Left renal pelvis (tissue), 4 donors: Measurements from ENCODE around the gene UNC45B. TPM values are rescaled to one million over a fixed set of nuclear protein-coding genes. Genes with fewer than 3 reads are reported as not detected.
A peak's percentile ranks its signal among the peaks of the same experiment; 100 is the strongest.
"Not testable (repeated sequence)": the region's sequence is repeated elsewhere in the genome, so short reads cannot be mapped to it uniquely, and the experiment has no call there.

Source experiments
- DNase-seq, 4 donors: peaks; one replicate each; pipeline ENCODE4 v3.0.0-alpha.2; 2013; ENCODE audit warnings: low read depth in 4 of 4, low spot score in 3 of 4
- polyA plus RNA-seq, 4 donors: library from polyadenylated mRNA; unstranded; fragments of 120-200 nt; gene quantifications; one replicate each; pipeline ENCODE4 v1.2.1, GENCODE V29; 2013; ENCODE audit not compliant: insufficient read length in 4 of 4

Gene UNC45B
- polyA plus RNA-seq, result under 1 TPM; 0.04 to 0.27 (median 0.11) TPM

GRCh38 chr17:35147375-35147905, at the start of gene UNC45B:
Gene UNC45B (plus strand): TSS chr17:35147817. CDS start chr17:35148264, 447 bp downstream.
- no peak for DNase-seq

DNA sequence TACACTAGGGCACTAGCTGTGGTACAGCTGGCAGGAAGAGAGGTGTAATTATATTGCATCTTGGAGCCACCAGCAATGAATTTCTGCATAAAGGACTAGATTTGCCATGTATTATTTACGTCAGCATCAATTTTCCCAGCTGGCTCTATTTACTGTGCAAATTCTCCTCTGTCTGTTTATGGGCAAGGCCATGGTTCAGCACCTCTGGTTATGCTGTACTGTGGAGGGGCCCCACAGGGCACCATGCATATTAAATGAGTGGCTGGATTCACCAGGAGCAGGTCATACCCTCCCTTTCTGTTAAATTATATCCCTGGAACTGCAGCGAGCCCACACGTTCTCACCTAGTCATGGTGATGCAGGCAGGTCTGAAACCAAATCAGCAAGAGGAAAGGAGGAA, 47.7 kb upstream of the UNC45B start:
- no peak for DNase-seq

DNA sequence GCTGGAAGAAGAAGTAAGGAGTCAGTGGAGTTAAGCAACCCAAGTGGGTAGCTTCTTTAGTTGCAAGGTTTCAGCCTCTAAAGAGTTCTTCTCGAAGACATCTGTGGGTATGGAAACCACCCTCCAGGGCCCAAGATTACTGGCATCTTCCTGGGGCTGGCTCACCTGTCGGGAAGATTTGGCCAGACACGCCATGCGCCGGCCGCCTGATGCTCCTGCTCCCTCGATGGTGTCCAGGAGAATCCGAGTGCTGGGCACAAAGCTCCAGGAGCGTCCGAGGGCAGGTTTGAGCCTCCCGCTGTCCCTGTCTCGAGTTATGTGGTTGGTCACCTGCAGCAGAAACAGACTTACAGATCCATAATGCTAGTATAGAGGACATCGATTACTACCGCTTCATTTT, 46.6 kb upstream of the UNC45B start:
- no peak for DNase-seq

- no peak for DNase-seq
Measured at GRCh38 chr17:35101725-35102124, 45.9 kb upstream of the UNC45B start.

DNA sequence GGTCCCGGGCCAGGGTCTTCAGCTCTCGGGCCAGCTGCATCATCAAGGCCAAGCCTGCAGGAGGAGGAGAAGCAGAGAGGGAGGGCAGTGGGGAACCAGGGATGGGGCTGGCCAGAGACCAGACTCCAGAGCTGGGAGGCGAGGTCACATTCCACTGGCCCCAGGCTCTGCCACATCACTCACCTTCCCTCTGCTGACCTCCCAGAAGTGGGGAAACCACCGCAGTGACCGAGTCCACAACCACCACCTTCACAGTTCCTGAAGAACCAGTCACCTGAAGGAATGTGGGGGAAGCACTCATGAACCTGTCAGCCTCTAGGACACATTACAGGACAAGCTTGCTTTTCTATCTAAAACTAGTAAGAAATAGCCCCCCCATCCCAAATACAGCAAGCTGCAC, 44.3 kb upstream of the UNC45B start:
- no peak for DNase-seq

DNA sequence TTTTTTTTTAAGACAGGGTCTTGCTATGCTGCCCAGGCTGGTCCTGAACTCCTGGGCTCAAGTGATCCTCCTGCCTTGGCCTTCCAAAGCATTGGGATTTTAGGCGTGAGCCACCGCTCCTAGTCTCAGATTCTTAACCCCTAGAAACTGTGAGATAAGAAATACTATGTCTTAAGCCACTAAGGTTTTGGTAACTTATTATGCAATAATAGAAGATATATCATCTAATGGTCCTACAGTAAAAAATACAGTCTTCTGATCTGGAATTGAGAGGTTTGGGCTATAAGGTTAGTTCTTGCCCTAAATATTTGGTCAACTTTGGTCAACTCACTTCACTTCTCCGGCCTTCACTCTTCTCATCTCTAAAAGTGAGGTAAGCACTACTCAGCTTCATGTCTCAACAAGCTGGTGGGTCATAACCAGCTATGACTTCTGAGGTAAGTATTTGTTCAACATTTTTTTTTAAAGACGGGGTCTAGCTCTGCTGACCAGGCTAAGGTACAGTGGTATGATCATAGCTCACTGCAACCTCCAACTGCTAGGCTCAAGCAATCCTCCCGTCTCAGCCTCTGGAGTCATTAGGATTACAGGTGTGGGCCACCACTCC, 42.7 kb upstream of the UNC45B start:
- no peak for DNase-seq

GRCh38 chr17:35110791-35111190, 36.8 kb upstream of the UNC45B start:
- DNase-seq, result not testable (repeated sequence)

GRCh38 chr17:35116845-35117244, 30.8 kb upstream of the UNC45B start:
- DNase-seq, result no peak

GRCh38 chr17:35117984-35118383, 29.6 kb upstream of the UNC45B start:
- no peak for DNase-seq

- DNase-seq, result peak; percentile 41 to 63 (median 53)
Measured at GRCh38 chr17:35119370-35120165, 28.0 kb upstream of the UNC45B start, which contains the start of gene RAD51D. Gene RAD51D (minus strand): TSS chr17:35119860. CDS start chr17:35119613, 247 bp downstream.

DNA sequence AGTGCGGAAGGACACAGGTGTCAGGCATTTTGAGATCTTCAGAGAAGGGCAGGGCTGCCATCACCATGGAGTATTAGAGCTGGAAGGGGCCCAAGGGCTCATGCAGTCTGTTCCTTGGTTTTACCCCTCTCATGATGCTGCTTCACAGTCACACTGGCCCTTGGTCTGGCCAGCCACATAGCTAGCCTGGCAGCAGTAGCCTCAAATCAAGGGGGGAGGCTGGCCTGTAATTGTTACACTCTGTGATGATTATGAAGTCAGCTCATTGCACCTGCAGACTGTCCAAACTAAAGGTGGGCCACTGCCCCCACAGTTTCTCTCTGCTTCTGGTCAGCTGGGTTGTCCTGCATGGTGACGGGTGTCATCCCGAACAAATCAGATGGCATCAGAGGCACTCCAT, 26.3 kb upstream of the UNC45B start, which contains the start of gene FNDC8:
Gene FNDC8 (plus strand): TSS at position 301 of the 400 bp plus-strand sequence. CDS start 79 bp downstream, at position 380.
- no peak for DNase-seq

DNA sequence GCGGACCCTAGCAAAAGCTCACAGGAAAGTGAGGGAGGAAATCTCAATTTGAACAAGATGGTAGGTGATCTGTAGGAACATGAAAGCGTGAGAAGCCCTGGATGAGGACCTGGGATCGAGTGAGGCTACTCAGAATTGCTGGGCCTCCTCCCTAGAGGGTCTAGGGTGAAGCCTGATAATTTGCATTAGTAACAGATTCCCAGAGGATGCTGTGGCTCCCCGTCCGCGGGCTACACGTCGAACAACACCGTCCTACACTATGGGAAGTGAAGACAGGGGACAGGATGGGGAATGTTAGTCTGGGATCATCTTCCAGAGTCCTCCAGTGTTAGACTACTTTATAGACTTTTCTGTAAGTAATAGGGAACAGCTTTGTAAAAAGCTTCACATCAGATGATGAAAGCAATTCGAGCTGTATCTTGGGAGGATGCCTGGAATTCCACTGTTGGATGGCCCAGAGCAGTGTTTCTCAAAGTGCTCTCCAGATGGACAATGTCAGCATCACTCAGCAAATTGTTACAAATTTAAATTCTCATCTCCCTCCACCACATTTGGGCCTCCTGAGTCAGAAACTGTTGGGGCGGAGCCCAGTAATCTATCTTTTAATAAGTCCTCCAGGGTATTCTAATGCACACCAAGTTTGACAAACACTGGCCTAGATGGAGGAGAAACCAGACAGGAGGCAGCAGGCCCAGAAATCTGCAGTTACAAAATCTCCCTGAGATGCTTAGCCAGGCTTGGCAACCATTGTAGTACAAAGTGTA, 19.7 kb upstream of the UNC45B start:
- no peak for DNase-seq

- no peak for DNase-seq
Measured at GRCh38 chr17:35129154-35129972, 18.3 kb upstream of the UNC45B start.

GRCh38 chr17:35129973-35130351, 17.7 kb upstream of the UNC45B start:
- DNase-seq, result no peak

DNA sequence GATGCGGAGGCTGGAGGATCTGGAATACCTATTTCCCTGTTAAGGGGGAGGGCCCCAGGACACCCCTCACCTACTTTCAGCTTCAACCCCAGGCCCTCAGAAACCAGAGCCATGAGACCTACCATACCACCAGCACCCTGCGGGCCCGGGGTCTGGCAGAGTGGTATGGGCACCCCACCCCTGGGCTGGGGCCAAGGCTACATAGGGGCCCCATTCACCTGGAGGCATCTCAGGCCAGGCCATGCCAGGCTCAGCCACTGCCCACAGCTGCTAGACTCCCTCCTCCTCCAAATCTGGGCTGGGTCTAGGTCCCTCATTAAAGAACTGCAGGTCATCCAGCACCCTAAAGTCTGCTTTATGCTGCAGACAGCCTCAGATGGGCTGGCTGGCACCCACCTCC, 17.2 kb upstream of the UNC45B start:
- DNase-seq, result no peak

DNA sequence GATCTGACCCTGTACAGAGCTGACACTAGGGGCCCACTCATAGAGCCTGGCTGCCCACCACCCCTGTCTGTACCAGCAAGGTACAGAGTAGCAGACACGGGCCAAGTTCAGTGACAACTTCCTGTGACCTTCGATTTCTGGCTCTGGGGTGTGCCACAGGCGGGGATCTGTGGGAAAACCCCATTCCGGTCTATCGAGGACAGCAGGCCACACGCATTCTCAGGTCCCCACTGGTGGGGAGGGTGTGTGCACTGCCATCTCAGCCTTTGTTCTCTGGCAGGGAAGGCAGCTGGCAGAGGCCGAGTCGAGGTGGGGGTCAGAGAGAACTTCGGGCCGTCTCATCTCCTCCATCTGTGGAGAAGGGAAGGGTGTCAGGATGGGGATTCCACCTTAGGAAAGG, 15.5 kb upstream of the UNC45B start:
- no peak for DNase-seq

DNA sequence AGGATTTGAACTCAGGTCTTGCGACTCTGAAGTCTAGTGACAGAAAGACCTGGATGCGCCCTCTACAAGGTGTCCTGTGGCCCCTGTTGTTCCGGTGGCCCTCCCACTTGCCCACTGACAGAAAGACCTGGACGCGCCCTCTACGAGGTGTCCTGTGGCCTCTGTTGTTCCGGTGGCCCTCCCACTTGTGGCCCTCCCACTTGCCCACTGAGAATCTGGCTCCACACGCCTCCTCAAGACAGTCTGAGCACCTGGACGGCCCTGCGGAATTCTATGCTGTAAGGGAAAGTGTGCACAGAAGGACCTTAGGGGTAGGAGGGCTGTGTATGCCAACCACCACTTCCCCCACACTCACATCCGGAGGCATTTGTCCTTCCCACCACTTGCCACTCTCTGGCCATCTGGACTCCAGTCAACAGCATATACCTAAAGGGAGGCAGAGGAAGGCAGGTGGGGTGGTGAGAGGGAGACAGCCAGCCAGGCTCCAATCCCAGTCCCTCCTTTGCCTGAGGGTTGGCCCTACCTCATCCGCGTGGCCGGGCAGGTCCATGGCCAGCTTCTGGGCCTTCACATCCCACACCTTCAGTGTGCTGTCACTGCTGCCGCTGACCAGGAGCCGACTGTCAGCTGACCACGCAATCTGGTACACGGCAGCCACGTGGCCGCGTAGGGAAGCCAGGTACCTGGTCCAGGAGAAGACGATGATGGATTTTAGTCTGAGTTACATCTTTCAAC, 14.6 kb upstream of the UNC45B start:
- DNase-seq, result no peak

DNA sequence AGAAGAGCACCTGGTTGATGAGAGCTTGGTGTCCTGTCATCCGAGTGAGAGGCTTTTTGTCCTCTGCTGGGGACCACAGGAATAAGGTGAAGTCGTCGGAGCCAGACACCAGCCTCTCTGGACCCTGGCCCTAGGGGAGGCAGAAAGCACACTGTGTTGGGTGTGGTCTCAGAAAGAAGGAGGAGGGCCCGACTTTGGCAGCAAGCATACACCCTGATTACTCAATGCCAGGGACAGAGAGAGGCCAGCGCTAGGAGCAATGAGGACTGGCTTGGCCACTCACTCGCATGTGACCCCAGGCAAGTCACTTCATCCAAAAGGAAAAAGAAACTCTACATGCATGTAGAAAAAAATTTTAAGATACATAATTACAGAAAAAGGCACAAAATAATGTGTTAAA, 12.3 kb upstream of the UNC45B start:
- DNase-seq, result no peak

DNA sequence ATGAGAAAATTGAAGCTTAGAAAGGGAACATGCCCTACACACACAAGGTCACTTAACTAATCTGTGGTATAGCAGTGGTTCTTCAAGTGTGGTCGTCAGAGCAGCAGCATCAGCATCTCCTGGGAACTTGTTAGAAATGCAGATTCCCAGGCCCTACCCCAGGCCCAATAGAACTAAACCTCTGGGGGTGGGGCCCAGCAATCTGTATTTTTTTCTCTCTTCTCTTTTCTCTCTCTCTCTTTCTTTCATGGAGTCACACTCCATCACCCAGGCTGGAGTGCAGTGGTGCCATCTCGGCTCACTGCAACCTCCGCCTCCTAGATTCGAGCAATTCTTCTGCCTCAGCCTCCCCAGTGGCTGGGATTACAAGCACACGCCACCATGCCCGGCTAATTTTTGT, 9.4 kb upstream of the UNC45B start:
- no peak for DNase-seq
